ENCODE measurements around the gene TMEM161B.

- no peak for TF ChIP-seq POLR2A (IDR thresholded peaks at IDR 0.05; ENCODE audit: low read depth, low read length)
- TF ChIP-seq POLR2AphosphoS5 (IDR thresholded peaks at IDR 0.05; ENCODE audit: low read depth, low read length), result no peak
- no peak for TF ChIP-seq TAF1 (IDR thresholded peaks at IDR 0.05; ENCODE audit: borderline replicate concordance, low read depth, low read length)
Observed at GRCh38 chr5:88245241-88245892, 23.3 kb downstream of the TMEM161B start.
